ENCODE results near the gene COX5B.

DNA sequence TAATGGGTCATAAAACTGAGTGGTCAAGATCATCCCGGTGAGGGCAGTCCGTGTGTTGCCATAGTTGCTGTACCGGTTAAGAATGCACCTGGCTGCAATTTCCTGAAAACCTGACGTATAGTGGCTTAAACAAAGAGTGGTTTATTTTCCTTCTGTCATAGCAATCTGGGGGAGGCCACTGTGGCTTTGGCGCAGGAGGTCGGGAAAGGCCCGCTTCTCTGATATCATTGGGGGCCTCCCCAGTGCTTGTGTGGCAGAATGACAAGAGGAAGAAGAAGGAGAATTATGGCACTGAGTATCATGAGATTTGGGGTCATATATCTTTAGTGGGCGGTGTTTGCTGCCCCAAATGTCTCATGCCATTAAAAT is 28.0 kb downstream of the COX5B start:
- TF ChIP-seq, protein P1, sequence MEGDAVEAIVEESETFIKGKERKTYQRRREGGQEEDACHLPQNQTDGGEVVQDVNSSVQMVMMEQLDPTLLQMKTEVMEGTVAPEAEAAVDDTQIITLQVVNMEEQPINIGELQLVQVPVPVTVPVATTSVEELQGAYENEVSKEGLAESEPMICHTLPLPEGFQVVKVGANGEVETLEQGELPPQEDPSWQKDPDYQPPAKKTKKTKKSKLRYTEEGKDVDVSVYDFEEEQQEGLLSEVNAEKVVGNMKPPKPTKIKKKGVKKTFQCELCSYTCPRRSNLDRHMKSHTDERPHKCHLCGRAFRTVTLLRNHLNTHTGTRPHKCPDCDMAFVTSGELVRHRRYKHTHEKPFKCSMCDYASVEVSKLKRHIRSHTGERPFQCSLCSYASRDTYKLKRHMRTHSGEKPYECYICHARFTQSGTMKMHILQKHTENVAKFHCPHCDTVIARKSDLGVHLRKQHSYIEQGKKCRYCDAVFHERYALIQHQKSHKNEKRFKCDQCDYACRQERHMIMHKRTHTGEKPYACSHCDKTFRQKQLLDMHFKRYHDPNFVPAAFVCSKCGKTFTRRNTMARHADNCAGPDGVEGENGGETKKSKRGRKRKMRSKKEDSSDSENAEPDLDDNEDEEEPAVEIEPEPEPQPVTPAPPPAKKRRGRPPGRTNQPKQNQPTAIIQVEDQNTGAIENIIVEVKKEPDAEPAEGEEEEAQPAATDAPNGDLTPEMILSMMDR (IDR thresholded peaks at IDR 0.05; ENCODE audit: low read length): no peak
- no peak for TF ChIP-seq EZH2 (IDR thresholded peaks at IDR 0.05; ENCODE audit: borderline replicate concordance, low read length)
